MV-4-11 (cell line): ENCODE results near the gene SPRR5.

Source experiments
- DNase-seq: peaks from one replicate; lab custom pipeline; 2025; lab: John Stamatoyannopoulos, UW

Gene SPRR5

GRCh38 chr1:152946248-152946647 lies 758 bp upstream of the SPRR5 start:
- no peak for DNase-seq

DNA sequence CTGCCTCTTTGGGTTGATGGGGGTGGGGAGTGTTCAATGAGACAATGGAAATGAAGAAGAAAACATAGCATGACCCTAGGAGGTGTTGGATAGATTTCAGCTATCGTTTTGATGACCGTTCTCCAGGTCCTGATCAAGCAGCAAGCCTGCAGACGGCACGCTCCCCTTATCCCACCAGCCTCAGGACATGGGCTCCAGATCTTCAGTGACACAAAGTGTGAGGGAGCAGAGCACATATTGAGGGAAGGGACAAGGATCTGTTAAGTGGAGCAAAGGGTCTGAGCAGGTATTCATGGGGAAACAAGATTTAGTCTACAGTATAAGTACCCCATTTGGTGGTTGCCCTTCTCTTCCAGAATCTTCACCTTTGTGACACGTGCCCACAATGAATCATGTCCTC lies 4.7 kb downstream of the SPRR5 start:
- no peak for DNase-seq

DNA sequence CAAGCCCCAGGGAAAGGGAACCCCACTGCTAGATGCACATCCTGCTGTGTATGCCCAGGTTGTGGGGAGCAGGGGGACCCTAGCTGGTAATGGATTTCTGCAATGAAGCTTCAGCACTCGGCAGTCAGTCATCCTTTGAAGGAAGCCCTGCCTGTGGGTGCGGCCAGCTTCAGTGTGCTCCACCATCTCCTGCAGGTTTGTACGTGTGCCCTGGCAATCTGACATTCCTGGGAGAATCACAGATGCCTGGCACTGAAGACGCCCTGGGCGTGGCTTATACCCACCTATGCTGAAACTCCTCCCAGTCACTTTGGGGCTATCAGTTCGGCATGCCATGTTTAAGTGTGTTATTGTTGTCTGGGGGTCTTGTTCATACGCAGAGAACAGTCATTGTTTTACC lies 6.8 kb downstream of the SPRR5 start:
- DNase-seq: no peak

GRCh38 chr1:152954436-152954835 lies 7.4 kb downstream of the SPRR5 start:
- DNase-seq: no peak

DNA sequence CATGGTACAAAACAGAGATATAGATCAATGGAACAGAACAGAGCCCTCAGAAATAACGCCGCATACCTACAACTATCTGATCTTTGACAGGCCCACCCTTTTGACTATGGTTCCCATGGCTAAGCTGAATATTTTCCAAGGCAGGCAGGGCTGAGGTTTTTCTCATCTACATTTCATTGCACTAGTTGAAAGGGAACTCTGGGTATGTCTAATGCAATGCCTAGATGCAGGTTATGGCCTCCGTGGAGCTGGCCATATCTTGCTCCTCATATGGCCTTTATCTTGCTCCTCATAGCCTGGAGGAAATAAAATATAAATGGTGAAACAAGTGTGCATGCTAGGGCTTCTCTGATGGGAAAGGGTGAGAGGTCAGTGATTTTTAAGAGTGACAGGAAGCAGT lies 10.6 kb downstream of the SPRR5 start:
- DNase-seq: no peak

GRCh38 chr1:152959273-152959672 lies 12.3 kb downstream of the SPRR5 start:
- no peak for DNase-seq

DNA sequence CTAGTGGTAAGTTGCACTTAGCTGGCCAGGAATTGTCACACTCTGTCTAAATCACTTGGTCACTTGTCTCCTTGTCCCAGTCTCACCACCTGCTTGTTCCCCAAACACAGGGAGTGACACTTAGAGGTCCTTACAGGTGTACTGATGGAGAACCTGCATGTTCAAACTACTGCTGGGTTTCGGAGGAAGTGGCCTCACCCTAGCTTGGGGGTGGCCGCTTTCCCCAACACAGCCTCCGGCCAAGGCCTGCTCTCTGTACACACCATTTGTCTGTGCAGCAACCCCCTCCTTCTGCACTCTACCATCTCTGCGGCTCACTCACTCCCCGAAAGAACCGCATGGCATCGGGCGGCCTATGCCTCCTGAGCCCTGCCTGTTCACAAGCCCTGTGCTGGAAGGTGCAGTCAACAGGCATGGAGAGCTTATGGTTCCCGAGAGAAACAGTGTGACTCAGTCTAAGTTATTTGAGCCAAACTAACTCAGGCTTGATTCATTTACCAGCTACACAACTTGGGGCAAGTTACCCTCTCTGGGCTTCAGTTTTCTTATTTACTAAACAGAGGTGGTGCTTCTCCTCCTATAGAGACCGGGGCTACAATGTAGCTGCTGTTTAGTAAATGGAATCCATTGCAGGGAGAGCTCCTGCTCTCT lies 12.9 kb downstream of the SPRR5 start:
- DNase-seq: no peak

GRCh38 chr1:152960452-152961044 lies 13.5 kb downstream of the SPRR5 start:
- no peak for DNase-seq

DNA sequence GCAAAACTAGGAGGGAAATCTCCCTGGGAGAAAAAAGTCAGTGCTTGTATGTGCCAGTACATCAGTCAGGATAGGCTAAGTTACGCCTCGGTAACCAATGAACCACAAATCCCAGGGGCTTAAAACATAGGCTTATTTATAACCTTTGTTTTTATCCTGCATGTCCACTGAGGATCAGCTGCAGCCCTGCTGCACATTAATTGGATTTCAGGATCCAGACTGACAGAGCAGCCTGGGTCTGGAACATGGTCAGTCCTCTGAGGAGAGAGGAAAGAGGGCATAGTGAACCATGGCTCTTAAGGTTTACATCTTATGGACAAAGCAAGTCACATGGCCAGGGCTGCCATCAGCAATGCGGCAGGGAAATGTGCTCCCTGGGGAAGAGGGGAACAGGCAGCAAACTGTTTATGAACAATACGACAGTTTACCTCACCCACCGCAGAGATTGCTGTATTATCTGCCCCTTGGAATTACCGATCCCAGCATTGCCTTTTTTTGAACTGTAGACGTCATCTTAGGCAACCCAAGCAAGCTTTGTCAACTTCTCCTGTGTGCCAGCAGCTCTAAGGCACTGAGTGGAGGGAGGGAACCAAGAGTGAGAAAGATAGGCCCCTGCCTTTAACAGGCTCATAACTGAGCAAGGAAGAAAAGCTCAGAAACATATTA lies 14.4 kb downstream of the SPRR5 start:
- no peak for DNase-seq

- no peak for DNase-seq
Measured at GRCh38 chr1:152962876-152963415, 15.9 kb downstream of the SPRR5 start.

DNA sequence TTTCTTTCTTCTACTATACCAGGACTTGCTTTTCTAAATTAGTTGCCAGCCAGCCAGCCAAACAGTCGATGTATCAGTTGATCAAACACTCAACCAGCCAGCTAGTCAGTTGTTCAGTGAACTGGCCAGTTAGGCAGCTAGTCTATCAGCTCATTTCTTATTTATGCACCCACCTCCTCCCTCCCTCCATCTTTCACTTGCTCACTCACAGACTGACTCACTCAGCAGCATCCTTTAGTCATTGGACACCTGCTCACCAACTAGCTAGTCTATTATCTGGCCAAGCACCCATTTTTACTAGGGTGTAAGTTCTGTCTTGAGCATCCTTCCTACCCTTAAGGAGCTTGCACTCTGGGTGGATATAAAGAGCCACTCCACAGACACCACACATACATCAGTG lies 17.5 kb downstream of the SPRR5 start:
- DNase-seq: no peak

- DNase-seq: no peak
Measured at GRCh38 chr1:152965853-152966252, 18.8 kb downstream of the SPRR5 start.

- DNase-seq: no peak
Measured at GRCh38 chr1:152967201-152967600, 20.2 kb downstream of the SPRR5 start.

- peak; percentile 39 for DNase-seq
Measured at GRCh38 chr1:152968248-152968647, 21.2 kb downstream of the SPRR5 start.

GRCh38 chr1:152969036-152969435 lies 22.0 kb downstream of the SPRR5 start:
- DNase-seq: no peak

DNA sequence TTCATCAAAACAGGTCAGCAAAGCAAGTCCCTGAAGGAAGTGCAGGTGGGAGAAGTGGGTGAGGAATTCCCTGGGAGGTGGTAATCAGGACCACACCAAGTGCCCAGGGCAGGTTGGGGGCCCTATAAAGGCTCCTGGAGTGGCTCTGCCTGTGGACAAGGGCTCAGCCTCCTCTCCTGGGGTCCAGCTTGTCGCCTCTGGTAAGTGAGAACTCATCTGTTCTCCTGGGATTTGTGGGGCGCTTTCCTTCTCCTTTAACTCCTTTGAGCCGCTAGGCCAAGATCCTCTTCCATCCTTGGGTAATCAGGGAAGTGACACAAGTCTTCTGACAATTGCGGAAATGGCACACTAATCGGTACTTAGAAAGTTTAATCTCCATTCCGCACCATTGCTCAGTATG lies 23.5 kb downstream of the SPRR5 start, which contains the start of gene SPRR4:
TSS of gene SPRR4 (plus strand) at position 154 of the 400 bp plus-strand sequence. CDS start 1,243 bp downstream, outside the sequence.
- DNase-seq: no peak

DNA sequence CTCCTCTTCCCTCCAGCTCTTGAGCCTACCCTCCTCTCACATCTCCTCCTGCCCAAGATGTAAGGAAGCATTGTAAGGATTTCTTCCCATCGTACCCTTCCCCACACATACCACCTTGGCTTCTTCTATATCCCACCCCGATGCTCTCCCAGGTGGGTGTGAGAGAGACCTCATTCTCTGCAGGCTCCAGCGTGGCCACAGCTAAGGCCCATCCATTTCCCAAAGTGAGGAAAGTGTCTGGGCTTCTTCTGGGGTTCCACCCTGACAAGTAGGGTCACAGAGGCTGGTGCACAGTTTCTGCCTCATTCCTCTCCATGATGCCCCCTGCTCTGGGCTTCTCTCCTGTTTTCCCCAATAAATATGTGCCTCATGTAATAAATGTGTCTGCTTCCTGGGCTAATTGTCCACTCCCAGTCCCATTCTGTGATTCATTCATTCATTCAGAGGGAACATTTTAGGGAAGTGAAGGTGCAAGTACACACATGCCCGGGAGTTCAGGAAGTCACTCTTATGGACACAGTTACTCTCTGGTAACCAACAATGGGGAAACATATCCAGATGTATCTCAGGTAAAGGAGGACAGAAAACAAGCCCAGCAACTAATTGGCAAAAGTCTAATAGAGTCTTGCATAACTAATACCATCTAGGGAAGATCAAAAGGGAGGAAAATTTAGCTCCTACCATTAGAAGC lies 25.3 kb downstream of the SPRR5 start:
- DNase-seq: no peak

- no peak for DNase-seq
Measured at GRCh38 chr1:152976688-152977087, 29.7 kb downstream of the SPRR5 start.

DNA sequence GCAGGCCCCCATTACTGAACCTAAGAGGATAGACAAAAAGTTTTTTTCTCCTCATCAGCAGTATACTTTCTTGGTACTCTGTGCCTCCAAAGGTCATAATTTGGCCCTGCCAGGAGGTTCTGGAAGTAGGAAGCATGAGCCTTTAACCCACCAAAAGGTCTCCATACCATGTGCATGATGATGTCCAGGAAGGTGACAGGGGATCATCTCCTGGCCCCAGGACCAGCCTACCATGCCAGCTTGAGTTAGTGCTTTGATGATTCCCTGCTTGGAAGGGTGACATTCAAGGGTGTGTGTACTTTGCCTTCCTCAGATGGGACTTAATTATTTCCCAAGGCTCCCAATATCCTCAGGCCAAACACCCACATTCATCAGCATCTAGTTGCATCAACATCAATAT lies 30.6 kb downstream of the SPRR5 start:
- DNase-seq: no peak

DNA sequence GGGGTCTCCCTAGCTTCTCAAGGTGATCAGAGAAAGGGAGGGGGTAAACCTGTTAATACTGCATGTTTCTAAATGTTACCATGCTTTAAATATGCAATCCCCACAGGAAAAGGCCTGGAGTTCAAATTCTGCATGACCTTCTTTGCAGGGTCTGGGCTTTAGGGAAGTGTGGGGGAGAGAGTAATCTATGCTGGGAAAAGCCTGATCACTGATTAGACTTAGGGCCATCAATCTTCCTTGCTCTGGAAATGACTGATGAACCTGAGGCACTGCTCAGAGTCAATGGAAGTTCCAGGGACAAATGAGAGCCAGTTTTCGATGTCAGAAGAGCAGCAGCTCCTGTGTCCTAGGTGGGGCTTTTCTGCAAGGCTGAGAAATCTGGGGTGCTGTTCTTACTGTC lies 33.7 kb downstream of the SPRR5 start:
- DNase-seq: no peak

- no peak for DNase-seq
Measured at GRCh38 chr1:152981146-152981871, 34.3 kb downstream of the SPRR5 start.

DNA sequence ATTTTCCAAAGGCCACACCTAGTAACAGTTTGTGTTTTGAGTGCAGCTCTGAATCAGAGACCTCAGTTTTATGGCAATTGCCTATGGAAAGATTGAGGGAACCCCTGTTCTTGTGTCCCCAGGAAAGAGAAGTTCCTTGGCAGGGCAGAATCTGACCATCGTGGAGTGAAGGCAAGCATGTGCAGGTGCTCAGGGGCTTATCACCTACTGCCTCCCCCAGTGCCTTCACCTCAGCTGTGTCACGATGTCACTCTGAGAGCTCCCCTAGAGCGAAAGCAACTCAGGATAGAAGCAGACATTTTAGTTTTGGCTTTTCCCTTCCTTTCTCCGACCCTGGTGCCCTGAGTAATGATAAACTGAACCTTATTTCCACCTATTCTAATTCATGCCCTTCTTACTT lies 35.1 kb downstream of the SPRR5 start:
- no peak for DNase-seq
